CD14-positive monocyte (primary cell): ENCODE measurements around the gene H1-8. TPM values are rescaled to one million over a fixed set of nuclear protein-coding genes. Genes with fewer than 3 reads are reported as not detected.
A peak's percentile ranks its signal among the peaks of the same experiment; 100 is the strongest.

Experiments used
- DNase-seq, 3 donors: peaks; one replicate each; pipeline ENCODE4 v3.0.0-alpha.2; 2011 to 2022
- H2AFZ ChIP-seq: 2 replicates; pipeline ENCODE4 v1.6.0; 2012; ENCODE audit warnings: mild to moderate bottlenecking, low read depth, low read length, inconsistent platforms; ENCODE audit not compliant: insufficient read depth, poor library complexity, severe bottlenecking
- H3K27ac ChIP-seq, 2 donors: 1 replicate in 1 of 2; 2 replicates in 1 of 2; pipeline ENCODE4 v1.5.1; 2012 to 2013; ENCODE audit warnings: low read length in 2 of 2, control low read depth in 1 of 2, inconsistent platforms in 1 of 2, low read depth in 1 of 2, mild to moderate bottlenecking in 1 of 2
- H3K27me3 ChIP-seq, 2 donors: one replicate each; pipeline versions ENCODE4 v1.6.0 to v1.6.1; 2011 to 2013; ENCODE audit warnings: low read length in 2 of 2; ENCODE audit not compliant: control insufficient read depth in 2 of 2, insufficient read depth in 2 of 2
- H3K36me3 ChIP-seq, 2 donors: replicated peaks in 1 of 2; 1 replicate in 1 of 2; 2 replicates in 1 of 2; pipeline versions ENCODE4 v1.5.1 to v1.6.1; 2012 to 2013; ENCODE audit warnings: low read length in 2 of 2, control low read depth in 1 of 2, inconsistent platforms in 1 of 2, mild to moderate bottlenecking in 1 of 2; ENCODE audit not compliant: insufficient read depth in 2 of 2, control insufficient read depth in 1 of 2
- H3K4me1 ChIP-seq, 2 donors: 1 replicate in 1 of 2; 2 replicates in 1 of 2; pipeline versions ENCODE4 v1.5.1 to v1.6.1; 2012 to 2013; ENCODE audit warnings: low read length in 2 of 2, control low read depth in 1 of 2, inconsistent platforms in 1 of 2, mild to moderate bottlenecking in 1 of 2, moderate library complexity in 1 of 2; ENCODE audit not compliant: insufficient read depth in 2 of 2, control insufficient read depth in 1 of 2
- H3K4me2 ChIP-seq: replicated peaks from 2 replicates; pipeline ENCODE3; 2012; ENCODE audit warnings: low read length, moderate library complexity, mild to moderate bottlenecking; ENCODE audit not compliant: poor library complexity, severe bottlenecking; ENCODE audit errors: extremely low read depth
- H3K4me3 ChIP-seq, 3 experiments: fragments of 200-600 bp in 1 of 3; sonication (generic) in 1 of 3; replicated peaks in 1 of 3; 1 replicate in 2 of 3; 2 replicates in 1 of 3; pipeline ENCODE4 v1.5.1; 2011 to 2013; ENCODE audit warnings: low read length in 3 of 3, mild to moderate bottlenecking in 3 of 3, control low read depth in 2 of 3, low read depth in 2 of 3, inconsistent platforms in 1 of 3, moderate library complexity in 1 of 3
- H3K79me2 ChIP-seq: 2 replicates; pipeline ENCODE4 v1.6.0; 2012; ENCODE audit warnings: mild to moderate bottlenecking, control low read depth, inconsistent platforms, low read length, moderate library complexity; ENCODE audit not compliant: insufficient read depth
- H3K9ac ChIP-seq: 2 replicates; pipeline ENCODE4 v1.6.0; 2017; ENCODE audit warnings: low read length, mild to moderate bottlenecking; ENCODE audit not compliant: insufficient read depth, poor library complexity, severe bottlenecking
- H3K9me3 ChIP-seq, 2 donors: replicated peaks in 1 of 2; 1 replicate in 1 of 2; 2 replicates in 1 of 2; pipeline versions ENCODE4 v1.5.1 to v1.6.1; 2012 to 2013; ENCODE audit warnings: low read length in 2 of 2, control low read depth in 1 of 2; ENCODE audit not compliant: control insufficient read depth in 1 of 2, insufficient read depth in 1 of 2
- H4K20me1 ChIP-seq: 2 replicates; pipeline ENCODE4 v1.6.0; 2012; ENCODE audit warnings: mild to moderate bottlenecking, low read length, control low read depth, moderate library complexity; ENCODE audit not compliant: insufficient read depth
- H3K27ac Mint-ChIP-seq, 7 donors: one replicate each; pipeline ENCODE4 v1.8.0; 2020; ENCODE audit warnings: mild to moderate bottlenecking in 7 of 7, mixed read lengths in 7 of 7, moderate library complexity in 6 of 7, inconsistent platforms in 2 of 7
- H3K27me3 Mint-ChIP-seq, 3 donors: one replicate each; pipeline ENCODE4 v1.8.0; 2021 to 2022; ENCODE audit warnings: low read depth in 3 of 3, mild to moderate bottlenecking in 3 of 3, mixed read lengths in 3 of 3, moderate library complexity in 3 of 3, inconsistent platforms in 1 of 3
- H3K36me3 Mint-ChIP-seq, 2 donors: one replicate each; pipeline ENCODE4 v1.8.0; 2020; ENCODE audit warnings: mixed read lengths in 2 of 2, inconsistent platforms in 1 of 2, mild to moderate bottlenecking in 1 of 2
- H3K4me1 Mint-ChIP-seq: one replicate; pipeline ENCODE4 v1.8.0; 2020; ENCODE audit warnings: mild to moderate bottlenecking, mixed read lengths
- H3K4me3 Mint-ChIP-seq, 2 donors: one replicate each; pipeline ENCODE4 v1.8.0; 2020; ENCODE audit warnings: mild to moderate bottlenecking in 2 of 2, mixed read lengths in 2 of 2, moderate library complexity in 1 of 2
- H3K9me3 Mint-ChIP-seq, 7 donors: one replicate each; pipeline ENCODE4 v1.8.0; 2020 to 2022; ENCODE audit warnings: mixed read lengths in 7 of 7, mild to moderate bottlenecking in 6 of 7, moderate library complexity in 6 of 7, inconsistent platforms in 2 of 7
- WGBS: methylation state at CpG from one replicate; pipeline ENCODE4 v1.1.5; 2013; ENCODE audit warnings: missing lambda C conversion rate; ENCODE audit not compliant: insufficient coverage; 5-methylcytosine and 5-hydroxymethylcytosine counted together
- intact Hi-C, 2 donors: fragments of 100-400 bp; cut with micrococcal nuclease; formaldehyde crosslinking; loops; one replicate each; pipeline versions ENCODE4 v1.15.0 to v1.15.1; 2023
- polyA plus RNA-seq, 3 donors: library from polyadenylated mRNA; depleted of rRNA in 1 of 3; unstranded in 2 of 3; stranded (reverse) in 1 of 3; fragments of 300-500 nt in 2 of 3; fragments of >200 nt in 1 of 3; fragmentation: Illumina TruSeq in 2 of 3; gene quantifications; 1 replicate in 2 of 3; 2 replicates in 1 of 3; pipeline ENCODE4 v1.2.3, GENCODE V29; 2012 to 2021
- small RNA-seq: library from RNA; depleted of rRNA; stranded (forward); fragments of <200 nt; gene quantifications from one replicate; pipeline ENCODE3, GENCODE V24; 2012; ENCODE audit warnings: low read depth; ENCODE audit not compliant: insufficient read length
- TF ChIP-seq, protein P1 (sequence below): fragments of 200-600 bp; IDR thresholded peaks from one replicate; pipeline ENCODE4 v1.8.0; 2022; ENCODE audit warnings: antibody characterized with exemption, mild to moderate bottlenecking

The H1-8 gene
- polyA plus RNA-seq, 3 donors, result not detected

DNA sequence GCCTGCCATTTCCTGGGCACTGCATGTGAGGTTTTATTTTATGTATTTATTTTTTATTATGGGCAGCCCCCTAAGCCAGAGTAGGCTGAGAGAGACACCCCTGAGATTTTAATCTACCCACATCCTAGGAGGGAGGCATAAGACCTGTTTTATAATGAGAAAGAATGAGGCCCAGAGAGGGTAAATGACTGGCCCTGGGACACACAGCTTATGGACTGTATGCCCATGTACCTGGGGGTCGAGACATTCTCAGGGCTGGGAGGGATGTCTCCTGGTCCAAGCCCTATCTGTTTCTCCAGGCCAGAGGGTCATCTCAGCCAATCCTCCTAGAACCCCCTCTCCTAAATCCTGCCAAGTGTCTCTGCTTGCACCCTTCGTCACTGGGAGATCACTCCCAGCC is 57.4 kb downstream of the H1-8 start:
- Histone ChIP-seq H2AFZ (no peak overlapping the region), H3K36me3 (peaks cover 0 to 19% of the 10 kb centered on the region in 2 donors), H3K4me2 (peak overlapping the region; percentile 73), H4K20me1 (peaks cover 92% of the 10 kb centered on the region), H3K27ac (peak overlapping the region; percentile 83 to 90), H3K79me2 (peaks cover 94% of the 10 kb centered on the region), H3K4me1 (peaks cover 93 to 98% of the 10 kb centered on the region in 2 donors), H3K4me3 (peak overlapping the region in 1 of 3 experiments; percentile 53), H3K27me3 (no peaks in the 10 kb centered on the region), H3K9ac (peak overlapping the region; percentile 56), H3K9me3 (no peaks in the 10 kb centered on the region)
- TF ChIP-seq, protein P1, sequence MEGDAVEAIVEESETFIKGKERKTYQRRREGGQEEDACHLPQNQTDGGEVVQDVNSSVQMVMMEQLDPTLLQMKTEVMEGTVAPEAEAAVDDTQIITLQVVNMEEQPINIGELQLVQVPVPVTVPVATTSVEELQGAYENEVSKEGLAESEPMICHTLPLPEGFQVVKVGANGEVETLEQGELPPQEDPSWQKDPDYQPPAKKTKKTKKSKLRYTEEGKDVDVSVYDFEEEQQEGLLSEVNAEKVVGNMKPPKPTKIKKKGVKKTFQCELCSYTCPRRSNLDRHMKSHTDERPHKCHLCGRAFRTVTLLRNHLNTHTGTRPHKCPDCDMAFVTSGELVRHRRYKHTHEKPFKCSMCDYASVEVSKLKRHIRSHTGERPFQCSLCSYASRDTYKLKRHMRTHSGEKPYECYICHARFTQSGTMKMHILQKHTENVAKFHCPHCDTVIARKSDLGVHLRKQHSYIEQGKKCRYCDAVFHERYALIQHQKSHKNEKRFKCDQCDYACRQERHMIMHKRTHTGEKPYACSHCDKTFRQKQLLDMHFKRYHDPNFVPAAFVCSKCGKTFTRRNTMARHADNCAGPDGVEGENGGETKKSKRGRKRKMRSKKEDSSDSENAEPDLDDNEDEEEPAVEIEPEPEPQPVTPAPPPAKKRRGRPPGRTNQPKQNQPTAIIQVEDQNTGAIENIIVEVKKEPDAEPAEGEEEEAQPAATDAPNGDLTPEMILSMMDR, result no peak
- H3K27me3 Mint-ChIP-seq, result peaks cover 0 to 5% (median 1%) of the 10 kb centered on the region in 3 donors
- peak overlapping the region; percentile 86 to 96 (median 94) for H3K27ac Mint-ChIP-seq
- peaks cover 17 to 43% of the 10 kb centered on the region in 2 donors for H3K36me3 Mint-ChIP-seq
- no peak for DNase-seq
- intact Hi-C loops, result no loop called here
- peak overlapping the region in 1 of 2 donors; percentile 80 for H3K4me3 Mint-ChIP-seq
- WGBS, result 100% methylated on average over 2 of the region's 2 CpGs
- H3K9me3 Mint-ChIP-seq, result peaks cover 0 to 3% (median 0%) of the 10 kb centered on the region in 7 donors
- H3K4me1 Mint-ChIP-seq, result peaks cover 92% of the 10 kb centered on the region

Small RNA genes lying within 50 kb of the gene (small RNA-seq; reads per million reads assigned to genes)
- gene RN7SL752P, result not detected

Other genes starting within 250 kb of the H1-8 start
- gene EFCAB12, start 114.5 kb upstream of the H1-8 start, polyA plus RNA-seq, result under 1 TPM in 1 of 3 donors, not detected in 2; 0.35 TPM
- 10 to 100 TPM; 25.6 to 31.5 (median 30.1) TPM for gene MBD4, start 103.2 kb upstream of the H1-8 start, polyA plus RNA-seq
- gene IFT122, start 103.0 kb upstream of the H1-8 start, polyA plus RNA-seq, result 10 to 100 TPM in 1 of 3 donors, 1 to 10 TPM in 2; 3.3 to 12.2 (median 3.6) TPM
- under 1 TPM in 1 of 3 donors, not detected in 2; 0.03 TPM for gene RHO, start 14.5 kb upstream of the H1-8 start, polyA plus RNA-seq
- gene PLXND1, start 63.5 kb downstream of the H1-8 start, polyA plus RNA-seq, result 100 to 1,000 TPM in 1 of 3 donors, 1 to 10 TPM in 2; 7.1 to 170 (median 9.9) TPM